Right cardiac atrium (tissue), 5 donors: ENCODE measurements around the gene BRINP3. TPM values are rescaled to one million over a fixed set of nuclear protein-coding genes. Genes with fewer than 3 reads are reported as not detected.

Experiments used
- ATAC-seq, 2 donors: fragments of 200-7000 bp; cut with Tn5 transposase; one replicate each; pipeline versions ENCODE4 v1.8.0 to v1.9.1; 2020; ENCODE audit warnings: moderate library complexity in 2 of 2, mild to moderate bottlenecking in 1 of 2
- DNase-seq, 3 donors: peaks; one replicate each; pipeline ENCODE4 v3.0.0-alpha.2; 2020
- H3K27ac ChIP-seq: one replicate; pipeline ENCODE4 v1.5.1; 2013; ENCODE audit warnings: mild to moderate bottlenecking, low read length, control low read depth, moderate library complexity
- H3K27me3 ChIP-seq: one replicate; pipeline ENCODE4 v1.6.1; 2013; ENCODE audit not compliant: control insufficient read depth, insufficient read depth
- H3K4me1 ChIP-seq: one replicate; pipeline ENCODE4 v1.6.1; 2013; ENCODE audit warnings: low read length; ENCODE audit not compliant: control insufficient read depth, insufficient read depth
- H3K4me3 ChIP-seq: one replicate; pipeline ENCODE4 v1.5.1; 2013; ENCODE audit warnings: low read length, control low read depth
- H3K9me3 ChIP-seq: one replicate; pipeline ENCODE4 v1.6.1; 2013; ENCODE audit warnings: low read length; ENCODE audit not compliant: control insufficient read depth
- WGBS: extraction: QIAGEN DNeasy Blood & Tissue Kit; methylation state at CpG from one replicate; pipeline ENCODE4 v1.1.7; 2013; 5-methylcytosine and 5-hydroxymethylcytosine counted together
- intact Hi-C, 4 donors: fragments of 100-400 bp; cut with DNase I; formaldehyde crosslinking; loops; one replicate each; pipeline versions ENCODE4 v1.11.0 to v1.14.0; 2022 to 2023
- polyA plus RNA-seq: library from polyadenylated mRNA; stranded (reverse); fragments of 200-250 nt; gene quantifications from one replicate; pipeline ENCODE4 v1.2.3, GENCODE V29; 2013
- total RNA-seq, 4 donors: library from RNA; stranded (reverse); fragmentation: NEBNext Ultra II Directional; extraction: Animal tissue kit (Norgen Biotek cat#: 25700); gene quantifications; one replicate each; pipeline ENCODE4 v1.2.1, GENCODE V29; 2021
- donor health status: healthy with polysubstance abuse.
- donor health status: DM: no; HTN: yes; CAD: no.
- donor health status: DM: no; HTN: no; CAD: no.
- donor health status: DM: no; HTN: yes; CAD: no; lungs with severe emphysema.
- donor health status: DM: yes; HTN: yes; CAD: no.

The BRINP3 gene
- total and polyA plus RNA-seq, 5 donors = 3.6 to 27.0 (median 14.2) TPM

GRCh38 chr1:190119683-190120082 is 358.0 kb downstream of the BRINP3 start:
- intact Hi-C loops = no loop called here
- 58% methylated on average over 2 of the region's 2 CpGs for WGBS
- Histone ChIP-seq H3K4me3 (no peak overlapping the region), H3K27me3 (no peaks in the 10 kb centered on the region), H3K4me1 (no peaks in the 10 kb centered on the region), H3K9me3 (no peaks in the 10 kb centered on the region), H3K27ac (no peak overlapping the region)
- DNase-seq (no peak), ATAC-seq (no peak)

- Histone ChIP-seq H3K9me3 (no peaks in the 10 kb centered on the region), H3K4me3 (no peak overlapping the region), H3K27me3 (no peaks in the 10 kb centered on the region), H3K4me1 (no peaks in the 10 kb centered on the region), H3K27ac (no peak overlapping the region)
- ATAC-seq (no peak), DNase-seq (no peak)
- intact Hi-C loops = no loop called here
These were observed 360.7 kb downstream of the BRINP3 start for GRCh38 chr1:190116921-190117320.

GRCh38 chr1:190104961-190105360 is 372.7 kb downstream of the BRINP3 start:
- DNase-seq (peak; percentile 14 to 31 (median 21)), ATAC-seq (peak in 1 of 2 donors; percentile 51)
- 15% methylated on average over 1 of the region's 1 CpG for WGBS
- H3K4me3 ChIP-seq = no peak overlapping the region
- no peak overlapping the region for H3K27ac ChIP-seq
- no peaks in the 10 kb centered on the region for H3K9me3 ChIP-seq
- intact Hi-C loops = no loop called here
- no peaks in the 10 kb centered on the region for H3K27me3 ChIP-seq
- no peaks in the 10 kb centered on the region for H3K4me1 ChIP-seq

GRCh38 chr1:190102757-190103326 is 374.8 kb downstream of the BRINP3 start:
- intact Hi-C loops = no loop called here
- no peaks in the 10 kb centered on the region for H3K9me3 ChIP-seq
- 81% methylated on average over 5 of the region's 5 CpGs for WGBS

GRCh38 chr1:190101756-190102155 is 375.9 kb downstream of the BRINP3 start:
- no peak overlapping the region for H3K27ac ChIP-seq
- H3K4me3 ChIP-seq = no peak overlapping the region
- no peaks in the 10 kb centered on the region for H3K4me1 ChIP-seq
- ATAC-seq = no peak
- no peaks in the 10 kb centered on the region for H3K27me3 ChIP-seq
- 63% methylated on average over 3 of the region's 3 CpGs for WGBS
- H3K9me3 ChIP-seq = no peaks in the 10 kb centered on the region
- intact Hi-C loops = no loop called here
- no peak for DNase-seq

More at GRCh38 chr1:190102757-190103326, 374.8 kb downstream of the BRINP3 start:
- DNase-seq (no peak), ATAC-seq (no peak)
- Histone ChIP-seq H3K4me1 (no peaks in the 10 kb centered on the region), H3K27me3 (no peaks in the 10 kb centered on the region), H3K27ac (no peak overlapping the region), H3K4me3 (no peak overlapping the region)

- H3K27me3 ChIP-seq = no peaks in the 10 kb centered on the region
- no peak for ATAC-seq
- peak in 1 of 3 donors; percentile 48 for DNase-seq
- WGBS = 88% methylated on average over 22 of the region's 22 CpGs
- H3K9me3 ChIP-seq = no peaks in the 10 kb centered on the region
- no peak overlapping the region for H3K27ac ChIP-seq
- intact Hi-C loops = no loop called here
- H3K4me1 ChIP-seq = no peaks in the 10 kb centered on the region
- H3K4me3 ChIP-seq = no peak overlapping the region
These were observed 378.9 kb downstream of the BRINP3 start for GRCh38 chr1:190098756-190099155.

GRCh38 chr1:190098107-190098506 is 379.6 kb downstream of the BRINP3 start:
- Histone ChIP-seq H3K4me3 (no peak overlapping the region), H3K9me3 (no peaks in the 10 kb centered on the region), H3K4me1 (no peaks in the 10 kb centered on the region), H3K27ac (no peak overlapping the region), H3K27me3 (no peaks in the 10 kb centered on the region)
- intact Hi-C loops = no loop called here
- DNase-seq (no peak), ATAC-seq (no peak)
- 83% methylated on average over 7 of the region's 7 CpGs for WGBS

GRCh38 chr1:190095596-190095995 is 382.1 kb downstream of the BRINP3 start:
- no peak overlapping the region for H3K27ac ChIP-seq
- H3K9me3 ChIP-seq = no peaks in the 10 kb centered on the region
- WGBS = 90% methylated on average over 1 of the region's 1 CpG
- no peaks in the 10 kb centered on the region for H3K27me3 ChIP-seq
- ATAC-seq (no peak), DNase-seq (no peak)
- H3K4me3 ChIP-seq = no peak overlapping the region
- intact Hi-C loops = no loop called here
- no peaks in the 10 kb centered on the region for H3K4me1 ChIP-seq

- Histone ChIP-seq H3K27me3 (no peaks in the 10 kb centered on the region), H3K4me1 (no peaks in the 10 kb centered on the region), H3K9me3 (no peaks in the 10 kb centered on the region), H3K4me3 (no peak overlapping the region), H3K27ac (no peak overlapping the region)
- intact Hi-C loops = no loop called here
- ATAC-seq (no peak), DNase-seq (no peak)
- WGBS = 59% methylated on average over 8 of the region's 8 CpGs
These were observed 393.1 kb downstream of the BRINP3 start for GRCh38 chr1:190084552-190084951.

GRCh38 chr1:190068304-190068703 is 409.4 kb downstream of the BRINP3 start:
- Histone ChIP-seq H3K9me3 (no peaks in the 10 kb centered on the region), H3K27ac (no peak overlapping the region), H3K4me3 (no peak overlapping the region), H3K27me3 (no peaks in the 10 kb centered on the region), H3K4me1 (no peaks in the 10 kb centered on the region)
- ATAC-seq (no peak), DNase-seq (no peak)
- WGBS = 82% methylated on average over 2 of the region's 2 CpGs
- intact Hi-C loops = no loop called here

GRCh38 chr1:190067592-190067991 is 410.1 kb downstream of the BRINP3 start:
- no peak overlapping the region for H3K4me3 ChIP-seq
- H3K27me3 ChIP-seq = no peaks in the 10 kb centered on the region
- no peak for ATAC-seq
- 72% methylated on average over 3 of the region's 3 CpGs for WGBS
- H3K4me1 ChIP-seq = no peaks in the 10 kb centered on the region
- DNase-seq = no peak
- intact Hi-C loops = no loop called here
- no peaks in the 10 kb centered on the region for H3K9me3 ChIP-seq
- no peak overlapping the region for H3K27ac ChIP-seq

- ATAC-seq (no peak), DNase-seq (no peak)
- Histone ChIP-seq H3K27ac (no peak overlapping the region), H3K4me1 (no peaks in the 10 kb centered on the region), H3K4me3 (no peak overlapping the region), H3K27me3 (no peaks in the 10 kb centered on the region), H3K9me3 (no peaks in the 10 kb centered on the region)
- 87% methylated on average over 2 of the region's 2 CpGs for WGBS
- intact Hi-C loops = no loop called here
These were observed 411.7 kb downstream of the BRINP3 start for GRCh38 chr1:190066011-190066410.
